ENCODE results near the gene LRMDA.

The LRMDA gene

GRCh38 chr10:75658036-75658435 is 226.6 kb downstream of the LRMDA start:
- H3K4me3 ChIP-seq (IDR thresholded peaks at IDR 0.05; ENCODE audit: insufficient read depth, low read depth, low read length) = no peak overlapping the region
- no peak overlapping the region for H3K4me2 ChIP-seq
- TF ChIP-seq, protein P1, sequence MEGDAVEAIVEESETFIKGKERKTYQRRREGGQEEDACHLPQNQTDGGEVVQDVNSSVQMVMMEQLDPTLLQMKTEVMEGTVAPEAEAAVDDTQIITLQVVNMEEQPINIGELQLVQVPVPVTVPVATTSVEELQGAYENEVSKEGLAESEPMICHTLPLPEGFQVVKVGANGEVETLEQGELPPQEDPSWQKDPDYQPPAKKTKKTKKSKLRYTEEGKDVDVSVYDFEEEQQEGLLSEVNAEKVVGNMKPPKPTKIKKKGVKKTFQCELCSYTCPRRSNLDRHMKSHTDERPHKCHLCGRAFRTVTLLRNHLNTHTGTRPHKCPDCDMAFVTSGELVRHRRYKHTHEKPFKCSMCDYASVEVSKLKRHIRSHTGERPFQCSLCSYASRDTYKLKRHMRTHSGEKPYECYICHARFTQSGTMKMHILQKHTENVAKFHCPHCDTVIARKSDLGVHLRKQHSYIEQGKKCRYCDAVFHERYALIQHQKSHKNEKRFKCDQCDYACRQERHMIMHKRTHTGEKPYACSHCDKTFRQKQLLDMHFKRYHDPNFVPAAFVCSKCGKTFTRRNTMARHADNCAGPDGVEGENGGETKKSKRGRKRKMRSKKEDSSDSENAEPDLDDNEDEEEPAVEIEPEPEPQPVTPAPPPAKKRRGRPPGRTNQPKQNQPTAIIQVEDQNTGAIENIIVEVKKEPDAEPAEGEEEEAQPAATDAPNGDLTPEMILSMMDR (conservative IDR thresholded peaks at IDR 0.05; ENCODE audit: low read depth, low read length) = no peak
- no peak overlapping the region for H3K27ac ChIP-seq
- H3K79me2 ChIP-seq (ENCODE audit: insufficient read depth, low read depth) = no peaks in the 10 kb centered on the region
- H3K27me3 ChIP-seq (ENCODE audit: insufficient read depth, low read depth) = no peaks in the 10 kb centered on the region
- H2AFZ ChIP-seq (ENCODE audit: low read depth) = no peak overlapping the region
- no peak overlapping the region for H3K9ac ChIP-seq
- H3K36me3 ChIP-seq (ENCODE audit: insufficient read depth) = no peaks in the 10 kb centered on the region
- H3K4me1 ChIP-seq (ENCODE audit: low read depth, poor library complexity, severe bottlenecking) = no peaks in the 10 kb centered on the region
- no peaks in the 10 kb centered on the region for H4K20me1 ChIP-seq (ENCODE audit: insufficient read depth)

- no peak overlapping the region for H3K9ac ChIP-seq
- no peaks in the 10 kb centered on the region for H4K20me1 ChIP-seq (ENCODE audit: insufficient read depth)
- TF ChIP-seq, protein P1 (conservative IDR thresholded peaks at IDR 0.05; ENCODE audit: low read depth, low read length) = no peak
- no peak overlapping the region for H2AFZ ChIP-seq (ENCODE audit: low read depth)
- H3K4me3 ChIP-seq (IDR thresholded peaks at IDR 0.05; ENCODE audit: insufficient read depth, low read depth, low read length) = no peak overlapping the region
- no peaks in the 10 kb centered on the region for H3K4me1 ChIP-seq (ENCODE audit: low read depth, poor library complexity, severe bottlenecking)
- H3K79me2 ChIP-seq (ENCODE audit: insufficient read depth, low read depth) = no peaks in the 10 kb centered on the region
- H3K4me2 ChIP-seq = no peak overlapping the region
- no peaks in the 10 kb centered on the region for H3K36me3 ChIP-seq (ENCODE audit: insufficient read depth)
- no peaks in the 10 kb centered on the region for H3K27me3 ChIP-seq (ENCODE audit: insufficient read depth, low read depth)
- no peak overlapping the region for H3K27ac ChIP-seq
These were observed 227.1 kb downstream of the LRMDA start for GRCh38 chr10:75658496-75658895.

- Histone ChIP-seq H3K4me3 (IDR thresholded peaks at IDR 0.05; ENCODE audit: insufficient read depth, low read depth, low read length) (no peak overlapping the region), H3K27ac (no peak overlapping the region), H3K4me2 (no peak overlapping the region), H2AFZ (ENCODE audit: low read depth) (no peak overlapping the region), H3K9ac (no peak overlapping the region), H3K4me1 (ENCODE audit: low read depth, poor library complexity, severe bottlenecking) (no peaks in the 10 kb centered on the region), H3K36me3 (ENCODE audit: insufficient read depth) (no peaks in the 10 kb centered on the region), H3K79me2 (ENCODE audit: insufficient read depth, low read depth) (no peaks in the 10 kb centered on the region), H4K20me1 (ENCODE audit: insufficient read depth) (no peaks in the 10 kb centered on the region), H3K27me3 (ENCODE audit: insufficient read depth, low read depth) (no peaks in the 10 kb centered on the region)
- TF ChIP-seq, protein P1 (conservative IDR thresholded peaks at IDR 0.05; ENCODE audit: low read depth, low read length) = no peak
These were observed 227.5 kb downstream of the LRMDA start for GRCh38 chr10:75658915-75659314.

- Histone ChIP-seq H3K4me1 (ENCODE audit: low read depth, poor library complexity, severe bottlenecking) (no peaks in the 10 kb centered on the region), H3K9ac (no peak overlapping the region), H3K27me3 (ENCODE audit: insufficient read depth, low read depth) (no peaks in the 10 kb centered on the region), H3K4me2 (no peak overlapping the region), H3K36me3 (ENCODE audit: insufficient read depth) (no peaks in the 10 kb centered on the region), H3K4me3 (IDR thresholded peaks at IDR 0.05; ENCODE audit: insufficient read depth, low read depth, low read length) (no peak overlapping the region), H3K79me2 (ENCODE audit: insufficient read depth, low read depth) (no peaks in the 10 kb centered on the region), H4K20me1 (ENCODE audit: insufficient read depth) (no peaks in the 10 kb centered on the region), H2AFZ (ENCODE audit: low read depth) (no peak overlapping the region), H3K27ac (no peak overlapping the region)
- TF ChIP-seq, protein P1 (conservative IDR thresholded peaks at IDR 0.05; ENCODE audit: low read depth, low read length) = no peak
These were observed 229.4 kb downstream of the LRMDA start for GRCh38 chr10:75660823-75661222.
